ENCODE results near the gene PDLIM7.
A peak's percentile ranks its signal among the peaks of the same experiment; 100 is the strongest.

Gene PDLIM7

GRCh38 chr5:177519463-177520235 is 22.2 kb upstream of the PDLIM7 start:
- Histone ChIP-seq H3K27ac (ENCODE audit: low read length, poor library complexity, severe bottlenecking) (no peak overlapping the region), H3K4me2 (ENCODE audit: low read length, poor library complexity, severe bottlenecking) (no peak overlapping the region), H3K4ac (ENCODE audit: low read depth in 1 of 2, low read length in 2 of 2) (no peak overlapping the region), H3K36me3 (ENCODE audit: control insufficient read depth in 1 of 2, insufficient read depth in 2 of 2, low read depth in 1 of 2, low read length in 2 of 2) (peaks cover 58 to 64% of the 10 kb centered on the region in 2 experiments), H3K9me3 (ENCODE audit: control insufficient read depth, low read length) (no peaks in the 10 kb centered on the region), H4K8ac (ENCODE audit: low read length) (peak overlapping the region; percentile 28), H3K14ac (ENCODE audit: low read length in 2 of 2) (no peak overlapping the region), H2BK5ac (ENCODE audit: low read depth, low read length, poor library complexity, severe bottlenecking) (no peak overlapping the region), H3K27me3 (ENCODE audit: control insufficient read depth in 1 of 2, insufficient read depth in 1 of 2, low read length in 2 of 2) (no peaks in the 10 kb centered on the region), H3K23ac (ENCODE audit: low read length in 2 of 2) (no peak overlapping the region), H2AK5ac (ENCODE audit: low read length, severe bottlenecking) (no peak overlapping the region), H3K4me1 (ENCODE audit: control insufficient read depth, insufficient read depth, low read depth, low read length) (peaks cover 17% of the 10 kb centered on the region), H2BK15ac (ENCODE audit: low read depth, poor library complexity, severe bottlenecking) (no peak overlapping the region), H3K18ac (ENCODE audit: low read depth in 1 of 2, low read length in 2 of 2) (no peak overlapping the region), H2BK12ac (ENCODE audit: low read length in 2 of 2) (no peak overlapping the region), H2BK120ac (ENCODE audit: low read depth, low read length) (no peak overlapping the region), H3K4me3 (ENCODE audit: insufficient read depth in 1 of 2, low read depth in 1 of 2, low read length in 2 of 2) (no peak overlapping the region), H4K91ac (ENCODE audit: low read length) (no peak overlapping the region), H2AFZ (ENCODE audit: low read depth, low read length) (no peak overlapping the region), H3K9ac (ENCODE audit: low read length) (peak overlapping the region; percentile 56), H3K79me1 (replicated peaks; ENCODE audit: low read length, poor library complexity, severe bottlenecking) (peaks cover 49% of the 10 kb centered on the region)
- 86% methylated on average over 13 of the region's 13 CpGs for WGBS
- no peak for DNase-seq

GRCh38 chr5:177516601-177517568 is 19.5 kb upstream of the PDLIM7 start, which contains the start of gene DDX41:
Gene DDX41 (minus strand): TSS chr5:177516961. CDS start chr5:177516945, 16 bp downstream.
- peak within 1 kb of the TSS in 1 of 2 experiments; percentile 95 for H3K14ac ChIP-seq (ENCODE audit: low read length in 2 of 2)
- under 1% methylated on average over 96 of the region's 96 CpGs for WGBS
- H3K9me3 ChIP-seq (ENCODE audit: control insufficient read depth, low read length), result no peaks in the 10 kb centered on the region
- peaks cover 68 to 69% of the 10 kb centered on the region in 2 experiments for H3K36me3 ChIP-seq (ENCODE audit: control insufficient read depth in 1 of 2, insufficient read depth in 2 of 2, low read depth in 1 of 2, low read length in 2 of 2)
- H3K27me3 ChIP-seq (ENCODE audit: control insufficient read depth in 1 of 2, insufficient read depth in 1 of 2, low read length in 2 of 2), result no peaks in the 10 kb centered on the region
- H2AFZ ChIP-seq (ENCODE audit: low read depth, low read length), result peak within 1 kb of the TSS; percentile 73
- DNase-seq, result peak; percentile 99
- H3K4ac ChIP-seq (ENCODE audit: low read depth in 1 of 2, low read length in 2 of 2), result peak within 1 kb of the TSS; percentile 80 to 89
- no peak within 1 kb of the TSS for H3K23ac ChIP-seq (ENCODE audit: low read length in 2 of 2)
- peaks cover 17% of the 10 kb centered on the region for H3K4me1 ChIP-seq (ENCODE audit: control insufficient read depth, insufficient read depth, low read depth, low read length)
- no peak within 1 kb of the TSS for H2AK5ac ChIP-seq (ENCODE audit: low read length, severe bottlenecking)
- H2BK120ac ChIP-seq (ENCODE audit: low read depth, low read length), result peak within 1 kb of the TSS; percentile 76
- H2BK12ac ChIP-seq (ENCODE audit: low read length in 2 of 2), result no peak within 1 kb of the TSS
- peak within 1 kb of the TSS; percentile 95 to 97 for H3K18ac ChIP-seq (ENCODE audit: low read depth in 1 of 2, low read length in 2 of 2)
- peaks cover 55% of the 10 kb centered on the region for H3K79me1 ChIP-seq (replicated peaks; ENCODE audit: low read length, poor library complexity, severe bottlenecking)
- H3K4me2 ChIP-seq (ENCODE audit: low read length, poor library complexity, severe bottlenecking), result peak within 1 kb of the TSS; percentile 81
- H2BK15ac ChIP-seq (ENCODE audit: low read depth, poor library complexity, severe bottlenecking), result no peak within 1 kb of the TSS
- H4K8ac ChIP-seq (ENCODE audit: low read length), result peak within 1 kb of the TSS; percentile 99
- no peak within 1 kb of the TSS for H2BK5ac ChIP-seq (ENCODE audit: low read depth, low read length, poor library complexity, severe bottlenecking)
- H3K9ac ChIP-seq (ENCODE audit: low read length), result peak within 1 kb of the TSS; percentile 88
- peak within 1 kb of the TSS; percentile 87 for H4K91ac ChIP-seq (ENCODE audit: low read length)
- peak within 1 kb of the TSS; percentile 81 for H3K27ac ChIP-seq (ENCODE audit: low read length, poor library complexity, severe bottlenecking)
- H3K4me3 ChIP-seq (ENCODE audit: insufficient read depth in 1 of 2, low read depth in 1 of 2, low read length in 2 of 2), result peak within 1 kb of the TSS; percentile 83 to 89

GRCh38 chr5:177515580-177515979 is 18.2 kb upstream of the PDLIM7 start:
- no peak overlapping the region for H4K91ac ChIP-seq (ENCODE audit: low read length)
- peak overlapping the region; percentile 81 for H3K4me2 ChIP-seq (ENCODE audit: low read length, poor library complexity, severe bottlenecking)
- H2BK120ac ChIP-seq (ENCODE audit: low read depth, low read length), result no peak overlapping the region
- H3K18ac ChIP-seq (ENCODE audit: low read depth in 1 of 2, low read length in 2 of 2), result no peak overlapping the region
- H3K4me3 ChIP-seq (ENCODE audit: insufficient read depth in 1 of 2, low read depth in 1 of 2, low read length in 2 of 2), result peak overlapping the region in 1 of 2 experiments; percentile 83
- peak overlapping the region; percentile 88 for H3K9ac ChIP-seq (ENCODE audit: low read length)
- no peak overlapping the region for H3K14ac ChIP-seq (ENCODE audit: low read length in 2 of 2)
- 95% methylated on average over 7 of the region's 7 CpGs for WGBS
- H2AFZ ChIP-seq (ENCODE audit: low read depth, low read length), result no peak overlapping the region
- H3K27me3 ChIP-seq (ENCODE audit: control insufficient read depth in 1 of 2, insufficient read depth in 1 of 2, low read length in 2 of 2), result no peaks in the 10 kb centered on the region
- no peak overlapping the region for H3K23ac ChIP-seq (ENCODE audit: low read length in 2 of 2)
- H2BK5ac ChIP-seq (ENCODE audit: low read depth, low read length, poor library complexity, severe bottlenecking), result no peak overlapping the region
- no peaks in the 10 kb centered on the region for H3K9me3 ChIP-seq (ENCODE audit: control insufficient read depth, low read length)
- no peak overlapping the region for H2AK5ac ChIP-seq (ENCODE audit: low read length, severe bottlenecking)
- H3K27ac ChIP-seq (ENCODE audit: low read length, poor library complexity, severe bottlenecking), result no peak overlapping the region
- no peak overlapping the region for H3K4ac ChIP-seq (ENCODE audit: low read depth in 1 of 2, low read length in 2 of 2)
- H3K79me1 ChIP-seq (replicated peaks; ENCODE audit: low read length, poor library complexity, severe bottlenecking), result peaks cover 48% of the 10 kb centered on the region
- H3K36me3 ChIP-seq (ENCODE audit: control insufficient read depth in 1 of 2, insufficient read depth in 2 of 2, low read depth in 1 of 2, low read length in 2 of 2), result peaks cover 68 to 69% of the 10 kb centered on the region in 2 experiments
- peaks cover 16% of the 10 kb centered on the region for H3K4me1 ChIP-seq (ENCODE audit: control insufficient read depth, insufficient read depth, low read depth, low read length)
- no peak overlapping the region for H2BK12ac ChIP-seq (ENCODE audit: low read length in 2 of 2)
- H2BK15ac ChIP-seq (ENCODE audit: low read depth, poor library complexity, severe bottlenecking), result no peak overlapping the region
- no peak overlapping the region for H4K8ac ChIP-seq (ENCODE audit: low read length)
- no peak for DNase-seq

GRCh38 chr5:177514541-177514940 is 17.1 kb upstream of the PDLIM7 start:
- H3K14ac ChIP-seq (ENCODE audit: low read length in 2 of 2), result no peak overlapping the region
- peak overlapping the region; percentile 88 for H3K9ac ChIP-seq (ENCODE audit: low read length)
- H3K27me3 ChIP-seq (ENCODE audit: control insufficient read depth in 1 of 2, insufficient read depth in 1 of 2, low read length in 2 of 2), result no peaks in the 10 kb centered on the region
- H2BK5ac ChIP-seq (ENCODE audit: low read depth, low read length, poor library complexity, severe bottlenecking), result no peak overlapping the region
- no peak overlapping the region for H3K23ac ChIP-seq (ENCODE audit: low read length in 2 of 2)
- WGBS, result 96% methylated on average over 11 of the region's 11 CpGs
- H3K27ac ChIP-seq (ENCODE audit: low read length, poor library complexity, severe bottlenecking), result no peak overlapping the region
- H3K4me1 ChIP-seq (ENCODE audit: control insufficient read depth, insufficient read depth, low read depth, low read length), result peaks cover 16% of the 10 kb centered on the region
- H3K36me3 ChIP-seq (ENCODE audit: control insufficient read depth in 1 of 2, insufficient read depth in 2 of 2, low read depth in 1 of 2, low read length in 2 of 2), result peaks cover 62 to 68% of the 10 kb centered on the region in 2 experiments
- no peak overlapping the region for H2AFZ ChIP-seq (ENCODE audit: low read depth, low read length)
- no peak overlapping the region for H3K18ac ChIP-seq (ENCODE audit: low read depth in 1 of 2, low read length in 2 of 2)
- no peak for DNase-seq
- H2AK5ac ChIP-seq (ENCODE audit: low read length, severe bottlenecking), result no peak overlapping the region
- no peaks in the 10 kb centered on the region for H3K9me3 ChIP-seq (ENCODE audit: control insufficient read depth, low read length)
- H4K8ac ChIP-seq (ENCODE audit: low read length), result no peak overlapping the region
- no peak overlapping the region for H3K4me2 ChIP-seq (ENCODE audit: low read length, poor library complexity, severe bottlenecking)
- H3K79me1 ChIP-seq (replicated peaks; ENCODE audit: low read length, poor library complexity, severe bottlenecking), result peaks cover 42% of the 10 kb centered on the region
- H2BK120ac ChIP-seq (ENCODE audit: low read depth, low read length), result no peak overlapping the region
- no peak overlapping the region for H2BK12ac ChIP-seq (ENCODE audit: low read length in 2 of 2)
- H3K4ac ChIP-seq (ENCODE audit: low read depth in 1 of 2, low read length in 2 of 2), result no peak overlapping the region
- H4K91ac ChIP-seq (ENCODE audit: low read length), result no peak overlapping the region
- no peak overlapping the region for H3K4me3 ChIP-seq (ENCODE audit: insufficient read depth in 1 of 2, low read depth in 1 of 2, low read length in 2 of 2)
- H2BK15ac ChIP-seq (ENCODE audit: low read depth, poor library complexity, severe bottlenecking), result no peak overlapping the region

Data from mesenchymal stem cell (in vitro differentiated cells and primary cell).